Activated T-cell treated with anti-CD3 and anti-CD28 coated beads, Interleukin-2, amount 50 U/mL, for 72 hours (primary cell): ENCODE measurements around the gene OR2M3. TPM values are rescaled to one million over a fixed set of nuclear protein-coding genes. Genes with fewer than 3 reads are reported as not detected.
"Not testable (repeated sequence)": the region's sequence is repeated elsewhere in the genome, so short reads cannot be mapped to it uniquely, and the experiment has no call there.

Experiments used
- ATAC-seq, 2 donors: fragments of 150-1000 bp; cut with Tn5 transposase; replicated peaks in 1 of 2; 2 replicates each; pipeline ENCODE4 v1.10.0; 2021; ENCODE audit warnings: moderate library complexity in 2 of 2, mild to moderate bottlenecking in 1 of 2
- DNase-seq, 2 donors: peaks; one replicate each; pipeline ENCODE4 v3.0.0; 2021 to 2022; ENCODE audit warnings: mixed read lengths in 1 of 2
- H3K27ac Mint-ChIP-seq: one replicate; pipeline ENCODE4 v1.8.0; 2022; ENCODE audit warnings: mild to moderate bottlenecking, moderate library complexity, mixed read lengths
- H3K27me3 Mint-ChIP-seq: one replicate; pipeline ENCODE4 v1.8.0; 2022; ENCODE audit warnings: low read depth, mixed read lengths
- H3K36me3 Mint-ChIP-seq, 2 donors: one replicate each; pipeline ENCODE4 v1.8.0; 2022; ENCODE audit warnings: mixed read lengths in 2 of 2, mild to moderate bottlenecking in 1 of 2; ENCODE audit not compliant: insufficient read depth in 2 of 2
- H3K4me1 Mint-ChIP-seq: one replicate; pipeline ENCODE4 v1.8.0; 2022; ENCODE audit warnings: low read depth, mixed read lengths
- H3K4me3 Mint-ChIP-seq, 2 donors: one replicate each; pipeline ENCODE4 v1.8.0; 2022; ENCODE audit warnings: mild to moderate bottlenecking in 2 of 2, mixed read lengths in 2 of 2, moderate library complexity in 2 of 2
- H3K9me3 Mint-ChIP-seq, 2 donors: one replicate each; pipeline ENCODE4 v1.8.0; 2022; ENCODE audit warnings: mixed read lengths in 2 of 2
- total RNA-seq, 2 donors: library from RNA; stranded (reverse); gene quantifications; one replicate each; pipeline ENCODE4 v1.2.3, GENCODE V29; 2022

OR2M3 gene
- total RNA-seq, 2 donors from 2014 or later: not detected

GRCh38 chr1:248229360-248229908 lies 32.4 kb downstream of the OR2M3 start:
- Mint-ChIP-seq H3K27ac (no peak overlapping the region), H3K27me3 (no peaks in the 10 kb centered on the region), H3K4me1 (no peaks in the 10 kb centered on the region), H3K9me3 (peaks cover 5 to 7% of the 10 kb centered on the region in 2 donors), H3K36me3 (no peaks in the 10 kb centered on the region), H3K4me3 (no peak overlapping the region)
- DNase-seq: no peak
- ATAC-seq: no peak

DNA sequence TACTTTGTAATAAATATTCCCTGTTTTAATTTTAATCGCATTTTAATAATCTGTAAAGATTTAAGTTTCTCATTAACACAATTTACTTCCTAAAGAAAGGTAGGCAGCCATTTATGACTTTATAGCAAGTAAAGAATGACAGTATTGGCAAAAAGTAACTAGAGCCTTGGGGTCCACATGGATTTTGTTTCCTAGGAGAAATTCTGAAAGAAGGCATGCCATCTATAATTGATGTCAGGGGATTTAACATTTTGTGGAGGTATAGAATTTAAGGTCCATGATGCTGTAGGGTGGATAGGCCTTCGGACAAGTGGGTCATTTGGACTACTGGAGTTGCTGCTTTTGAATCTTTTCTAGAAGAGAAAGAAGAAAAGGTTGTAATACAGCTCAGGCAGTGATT lies 34.1 kb downstream of the OR2M3 start, which contains the start of gene OR2M4:
OR2M4 (plus strand) TSS at position 301 of the 400 bp plus-strand sequence. CDS start 7,512 bp downstream, outside the sequence.
- DNase-seq (no peak), ATAC-seq (no peak)
- Mint-ChIP-seq H3K4me1 (no peaks in the 10 kb centered on the region), H3K9me3 (peaks cover 5 to 7% of the 10 kb centered on the region in 2 donors), H3K36me3 (no peaks in the 10 kb centered on the region), H3K27ac (no peak within 1 kb of the TSS), H3K27me3 (peaks cover 2% of the 10 kb centered on the region), H3K4me3 (no peak within 1 kb of the TSS)

DNA sequence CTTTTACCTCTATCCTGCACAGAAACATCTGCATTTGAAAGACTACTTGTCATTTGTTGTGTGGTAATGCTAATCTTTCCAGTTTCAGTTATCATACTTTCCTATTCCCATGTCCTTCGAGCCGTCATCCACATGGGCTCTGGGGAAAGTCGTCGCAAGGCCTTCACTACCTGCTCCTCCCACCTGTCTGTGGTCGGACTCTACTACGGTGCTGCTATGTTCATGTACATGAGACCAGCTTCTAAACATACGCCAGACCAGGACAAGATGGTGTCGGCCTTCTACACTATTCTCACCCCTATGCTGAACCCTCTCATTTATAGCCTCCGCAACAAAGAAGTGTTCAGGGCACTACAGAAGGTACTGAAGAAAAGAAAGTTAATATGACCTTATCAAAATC lies 42.4 kb downstream of the OR2M3 start:
- Mint-ChIP-seq H3K36me3 (no peaks in the 10 kb centered on the region), H3K4me1 (peaks cover 5% of the 10 kb centered on the region), H3K27me3 (peaks cover 22% of the 10 kb centered on the region), H3K9me3 (no peaks in the 10 kb centered on the region), H3K27ac (no peak overlapping the region), H3K4me3 (no peak overlapping the region)
- no peak for DNase-seq
- ATAC-seq: no peak

- DNase-seq (peak; percentile 23), ATAC-seq (no peak)
- peak overlapping the region; percentile 57 to 58 for H3K4me3 Mint-ChIP-seq
- H3K36me3 Mint-ChIP-seq: no peaks in the 10 kb centered on the region
- peaks cover 5% of the 10 kb centered on the region for H3K4me1 Mint-ChIP-seq
- H3K9me3 Mint-ChIP-seq: no peaks in the 10 kb centered on the region
- H3K27ac Mint-ChIP-seq: no peak overlapping the region
- H3K27me3 Mint-ChIP-seq: peaks cover 10% of the 10 kb centered on the region
Measured at GRCh38 chr1:248243204-248243603, 46.1 kb downstream of the OR2M3 start.

DNA sequence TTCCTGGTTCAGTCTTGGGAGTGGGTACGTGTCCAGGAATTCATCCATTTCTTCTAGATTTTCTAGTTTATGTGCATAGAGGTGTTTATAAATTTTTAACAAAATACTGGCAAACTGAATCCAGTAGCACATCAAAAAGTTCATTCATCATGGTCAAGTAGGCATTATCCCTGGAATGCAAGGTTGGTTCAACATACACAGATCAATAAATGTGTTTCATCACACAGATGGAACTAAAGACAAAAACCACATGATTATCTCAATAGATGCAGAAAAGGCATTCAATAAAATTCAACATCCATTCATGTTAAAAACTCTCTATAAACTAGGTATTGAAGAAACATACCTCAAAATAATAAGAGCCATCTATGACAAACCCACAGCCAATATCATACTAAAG lies 62.2 kb downstream of the OR2M3 start:
- not testable (repeated sequence) for H3K27ac Mint-ChIP-seq, H3K4me3 Mint-ChIP-seq, H3K4me1 Mint-ChIP-seq, H3K36me3 Mint-ChIP-seq, ATAC-seq, H3K27me3 Mint-ChIP-seq, DNase-seq
- H3K9me3 Mint-ChIP-seq: peaks cover 5 to 11% of the 10 kb centered on the region in 2 donors

Other genes with a start within 250 kb of the OR2M3 start
- not detected for gene OR2L8, start 248.4 kb upstream of the OR2M3 start, total RNA-seq
- gene OR2AK2, start 232.0 kb upstream of the OR2M3 start, total RNA-seq: under 1 TPM in 1 of 2 donors, not detected in 1; 0.35 TPM
- gene OR2L5, start 183.6 kb upstream of the OR2M3 start, total RNA-seq: under 1 TPM in 1 of 2 donors, not detected in 1; 0.16 TPM
- gene OR2L2, start 167.2 kb upstream of the OR2M3 start, total RNA-seq: under 1 TPM; 0.12 to 0.29 TPM
- gene OR2L3, start 150.4 kb upstream of the OR2M3 start, total RNA-seq: under 1 TPM in 1 of 2 donors, not detected in 1; 0.07 TPM
- gene OR2L13, start 102.1 kb upstream of the OR2M3 start, total RNA-seq: under 1 TPM; 0.14 to 0.24 TPM
- gene OR2M5, start 52.1 kb upstream of the OR2M3 start, total RNA-seq: not detected
- not detected for gene OR2M2, start 22.4 kb upstream of the OR2M3 start, total RNA-seq
- gene OR2M4, start 34.2 kb downstream of the OR2M3 start, total RNA-seq: not detected
- not detected for gene OR2T33, start 80.7 kb downstream of the OR2M3 start, total RNA-seq
- not detected for gene OR2T12, start 106.2 kb downstream of the OR2M3 start, total RNA-seq
- not detected for gene OR2M7, start 127.3 kb downstream of the OR2M3 start, total RNA-seq
- gene OR14C36, start 151.5 kb downstream of the OR2M3 start, total RNA-seq: not detected
- gene OR2T4, start 164.4 kb downstream of the OR2M3 start, total RNA-seq: not detected
- gene OR2T6, start 178.5 kb downstream of the OR2M3 start, total RNA-seq: not detected
- not detected for gene OR2T1, start 205.8 kb downstream of the OR2M3 start, total RNA-seq
- not detected for gene OR2T2, start 248.4 kb downstream of the OR2M3 start, total RNA-seq